Activated CD8-positive, alpha-beta memory T cell treated with anti-CD3 and anti-CD28 coated beads for 48 hours (primary cell): ENCODE measurements around the gene ZRANB2.

Source experiments
- DNase-seq, 3 experiments: peaks; one replicate each; pipeline ENCODE4 v3.0.0-alpha.2; 2020; ENCODE audit warnings: low read depth in 2 of 3, low spot score in 2 of 3

The ZRANB2 gene

DNA sequence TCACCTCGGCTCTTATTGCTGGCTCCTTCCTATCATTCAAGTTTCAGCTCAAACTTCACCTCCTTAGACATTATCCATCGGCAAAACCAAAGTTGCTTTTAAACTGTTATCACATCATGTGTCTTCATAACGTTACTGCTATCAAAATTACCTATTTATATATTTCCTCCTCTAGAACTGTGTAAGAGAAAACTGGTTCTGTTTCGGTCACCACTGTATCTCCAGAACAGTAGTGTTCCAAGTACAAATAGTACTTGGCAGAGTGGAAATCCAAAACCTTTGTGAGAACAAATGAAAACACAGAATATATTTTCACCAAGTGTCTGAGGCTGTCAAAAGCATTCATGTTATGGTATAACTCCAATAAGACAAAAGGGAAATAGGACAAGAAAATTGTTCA lies 9.1 kb downstream of the ZRANB2 start:
- DNase-seq = no peak

DNA sequence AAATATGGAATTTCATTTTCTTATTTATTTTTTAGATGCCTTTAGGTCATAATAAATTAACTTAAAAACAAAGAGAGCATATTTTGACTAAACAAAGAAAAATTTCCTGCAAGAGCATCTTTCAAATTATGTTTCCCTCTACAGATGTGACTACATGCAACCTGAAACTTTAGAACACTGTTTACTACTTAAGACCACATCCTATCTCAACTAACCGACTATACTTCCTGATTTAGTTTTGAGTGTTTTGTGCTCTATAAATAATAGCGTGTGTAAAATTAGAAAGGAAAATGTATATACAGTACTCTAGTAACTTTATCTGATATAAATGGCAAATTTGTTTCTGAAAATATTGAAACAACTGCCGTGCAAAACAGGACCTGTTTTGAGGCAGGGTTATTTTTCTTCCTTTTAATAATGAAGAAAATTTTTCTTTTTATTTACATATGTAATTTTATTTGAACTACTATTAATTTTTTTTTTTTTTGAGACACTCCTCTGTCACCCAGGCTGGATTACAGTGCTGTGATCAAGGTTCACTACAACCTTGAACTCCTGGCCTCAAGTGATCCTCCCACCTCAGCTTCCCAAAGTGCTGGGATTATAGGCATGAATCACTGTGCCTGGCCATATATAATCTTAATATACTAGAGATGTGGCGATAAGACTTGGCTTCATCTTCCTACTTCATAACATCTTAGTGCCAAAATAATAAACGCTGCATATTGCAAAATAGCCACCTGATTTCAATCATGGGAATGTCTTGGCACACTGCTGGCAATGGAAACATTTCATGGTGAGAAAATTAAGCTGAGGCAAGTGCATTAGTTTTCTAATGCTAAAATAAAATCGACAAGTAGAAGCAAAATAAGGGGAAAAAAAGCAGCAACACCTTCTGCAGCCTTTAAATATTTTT lies 12.3 kb downstream of the ZRANB2 start:
- DNase-seq = no peak

DNA sequence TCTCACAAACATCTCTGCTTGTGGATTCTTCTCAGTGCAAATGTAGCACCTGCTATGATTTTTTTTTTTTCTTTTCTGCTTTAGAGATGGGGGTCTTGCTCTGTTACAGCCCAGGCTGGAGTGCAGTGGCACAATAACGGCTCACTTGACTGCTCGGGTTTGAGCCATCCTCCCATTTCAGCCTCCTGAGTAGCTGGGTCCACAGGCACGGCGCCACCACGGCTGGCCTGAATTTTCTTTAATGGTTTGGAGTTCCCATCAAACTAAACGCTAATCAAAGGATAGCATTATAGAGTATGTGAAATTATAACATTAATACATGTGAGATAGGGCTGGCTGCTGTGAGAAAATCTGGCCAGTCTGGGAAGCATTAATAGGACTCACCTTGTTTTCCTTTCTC lies 26.0 kb downstream of the ZRANB2 start:
- DNase-seq = no peak

DNA sequence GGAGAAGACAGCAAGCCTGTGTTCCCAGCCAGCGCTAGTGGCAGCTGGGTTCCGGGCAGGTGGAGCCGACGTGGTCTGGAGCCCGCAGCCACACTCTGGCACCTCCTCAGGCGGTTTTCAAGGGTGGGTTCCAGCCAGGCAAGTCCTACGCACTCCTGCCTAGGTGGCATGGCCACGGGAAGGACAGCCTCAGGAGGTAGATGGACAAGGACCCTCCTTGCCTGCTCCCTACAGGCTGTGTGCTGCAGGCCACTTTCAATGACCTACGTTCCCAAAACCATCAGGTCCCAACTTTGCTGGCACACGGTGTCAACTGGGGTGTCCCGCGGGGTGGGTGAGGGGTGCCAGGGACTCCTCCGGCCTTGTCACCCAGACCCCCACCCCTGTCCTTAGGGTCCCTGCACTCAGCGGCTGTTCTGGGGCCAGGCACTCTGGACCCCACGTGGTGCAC lies 26.5 kb downstream of the ZRANB2 start:
- DNase-seq = no peak

DNA sequence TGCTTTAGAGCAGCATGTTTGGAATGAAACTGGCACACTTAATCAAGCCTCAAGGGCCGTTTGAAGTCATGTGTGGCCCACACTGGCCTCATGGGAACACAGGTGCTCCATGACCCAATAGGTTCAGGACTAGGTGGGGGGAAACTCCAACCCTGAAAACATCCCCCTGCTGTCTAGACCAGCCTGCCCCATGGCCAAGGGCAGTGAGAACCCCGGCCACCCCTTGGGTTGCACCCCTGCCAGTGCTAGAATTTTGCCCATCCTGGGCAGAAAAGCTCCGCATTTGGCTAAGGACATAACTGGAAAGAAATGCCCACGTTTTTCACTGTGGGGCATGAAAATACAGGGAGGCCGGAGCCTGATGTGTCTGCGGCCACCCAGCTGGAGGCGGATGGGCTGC lies 27.1 kb downstream of the ZRANB2 start:
- DNase-seq = no peak

GRCh38 chr1:71053146-71053545 lies 27.7 kb downstream of the ZRANB2 start:
- DNase-seq = no peak

DNA sequence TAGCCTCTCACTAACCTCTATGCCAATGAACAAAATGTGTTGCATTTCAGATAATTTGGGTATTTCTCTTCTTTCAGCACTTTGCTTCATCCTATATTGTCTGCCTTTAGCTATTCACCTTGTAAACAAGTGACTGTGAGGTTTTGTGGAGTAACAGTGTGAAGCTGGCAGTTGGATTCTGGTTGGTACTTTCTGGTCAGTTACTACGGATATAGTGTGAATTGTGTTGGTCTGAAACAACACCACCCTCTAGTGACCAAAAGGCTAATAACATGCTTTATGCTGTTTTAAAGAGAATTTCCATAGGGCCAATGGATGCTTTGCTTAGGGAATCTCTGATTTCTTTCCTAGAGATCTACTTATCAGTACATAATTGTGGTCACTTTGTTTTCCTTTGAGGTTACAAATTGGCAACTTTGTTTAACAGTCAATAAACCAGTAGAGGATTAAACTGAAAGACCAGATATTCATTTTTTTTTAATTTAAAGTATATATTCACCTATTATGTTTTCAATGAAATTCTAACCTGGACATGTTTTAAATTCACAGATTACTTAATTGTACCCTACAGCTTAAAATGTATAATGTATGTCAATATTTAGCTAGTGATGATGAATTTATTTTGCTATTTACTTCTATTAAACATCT lies 30.8 kb downstream of the ZRANB2 start:
- DNase-seq = no peak

DNA sequence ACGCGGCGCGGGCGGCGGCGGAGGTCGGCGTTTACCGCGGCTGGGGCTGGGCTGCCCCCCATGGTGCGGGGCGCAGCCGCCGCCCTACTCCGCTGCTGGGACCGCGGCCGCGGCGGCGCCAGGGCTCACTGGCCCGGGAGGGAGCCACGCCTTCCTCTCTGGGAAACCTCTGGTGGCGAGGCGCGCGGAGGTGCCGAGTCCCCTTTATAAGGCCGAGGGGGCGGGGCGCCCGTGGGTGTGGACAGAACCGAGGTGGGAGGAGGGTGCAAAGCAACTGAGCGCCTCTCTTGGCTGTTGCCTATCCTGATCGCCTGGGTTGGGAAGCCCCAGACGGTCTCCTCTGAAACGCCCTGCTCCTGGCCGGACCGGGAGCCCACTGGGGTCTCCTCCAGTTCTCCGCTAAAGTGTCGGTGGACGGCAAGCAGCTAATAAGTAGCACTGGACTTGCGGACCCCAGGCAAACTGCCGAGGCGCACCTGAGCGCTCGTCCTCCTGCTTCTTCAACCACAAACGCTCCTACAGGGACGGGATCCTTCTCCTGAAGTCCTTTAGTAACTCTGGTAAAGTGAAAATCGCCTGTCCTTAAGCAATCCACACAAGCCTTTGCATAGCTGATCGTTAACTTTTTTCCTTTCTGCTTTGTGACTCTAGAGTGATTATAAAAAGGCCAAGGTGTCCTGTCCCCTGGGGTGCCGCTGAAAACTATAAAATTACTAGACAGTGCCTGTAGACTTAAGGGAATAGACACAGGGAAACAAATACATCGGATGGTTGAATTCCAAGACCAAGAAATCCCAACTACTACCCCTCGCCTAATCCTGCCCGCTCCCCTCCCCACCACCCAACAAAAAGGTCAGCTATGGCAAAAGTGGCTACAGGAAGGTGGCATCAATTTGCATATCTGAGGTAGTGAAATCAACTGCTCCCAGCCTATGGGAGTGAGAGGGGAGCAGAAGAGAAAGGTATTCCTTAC lies 32.9 kb downstream of the ZRANB2 start, which contains the start of gene PTGER3:
TSS of gene PTGER3 (minus strand) at position 182 of the 973 bp plus-strand sequence. CDS start 239 bp downstream, outside the sequence.
- DNase-seq = no peak

- no peak for DNase-seq
Measured at GRCh38 chr1:71046891-71047634, 33.8 kb downstream of the ZRANB2 start.

GRCh38 chr1:71045463-71046028 lies 35.3 kb downstream of the ZRANB2 start:
- DNase-seq = no peak

- DNase-seq = no peak
Measured at GRCh38 chr1:71044833-71045232, 36.0 kb downstream of the ZRANB2 start.

DNA sequence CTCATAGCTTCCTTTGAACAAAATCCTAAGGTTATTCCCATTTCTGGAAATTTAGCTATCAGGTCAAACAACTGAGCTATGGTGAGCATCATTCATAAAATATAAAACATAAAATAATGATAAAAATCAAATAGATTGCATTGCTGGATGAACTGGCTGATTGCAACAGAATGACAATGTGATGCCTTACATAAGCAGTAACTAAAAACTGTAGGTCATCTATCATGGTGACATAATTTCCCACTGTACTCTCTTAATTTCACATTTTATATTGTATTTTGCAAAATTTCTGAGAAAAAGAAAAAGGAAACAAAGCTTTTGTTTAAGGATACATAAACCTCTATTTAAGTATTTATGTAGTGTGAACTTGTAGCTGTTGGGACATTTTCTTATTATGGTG lies 37.8 kb downstream of the ZRANB2 start:
- no peak for DNase-seq

- DNase-seq = no peak
Measured at GRCh38 chr1:71041806-71042205, 39.0 kb downstream of the ZRANB2 start.

- no peak for DNase-seq
Measured at GRCh38 chr1:71039661-71040262, 41.1 kb downstream of the ZRANB2 start.

DNA sequence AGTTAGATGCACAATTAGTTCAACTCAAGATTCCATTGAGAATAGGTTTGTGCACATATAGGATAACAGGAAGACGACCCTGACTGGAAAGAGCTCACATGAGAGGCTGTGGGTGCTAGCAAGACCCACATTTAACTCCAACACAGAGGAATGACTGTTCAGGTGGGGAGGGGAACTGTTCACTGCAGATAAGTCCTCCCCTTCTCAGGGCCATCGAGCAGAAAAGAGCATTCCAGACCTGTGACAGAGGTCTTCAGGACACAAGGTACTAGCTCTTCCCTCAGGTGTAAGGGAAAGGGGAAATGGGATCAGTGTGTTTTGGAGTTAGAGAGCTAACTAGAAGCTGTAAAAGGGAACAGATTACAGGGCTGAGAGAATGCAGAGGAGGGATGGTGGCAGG lies 41.9 kb downstream of the ZRANB2 start:
- no peak for DNase-seq

DNA sequence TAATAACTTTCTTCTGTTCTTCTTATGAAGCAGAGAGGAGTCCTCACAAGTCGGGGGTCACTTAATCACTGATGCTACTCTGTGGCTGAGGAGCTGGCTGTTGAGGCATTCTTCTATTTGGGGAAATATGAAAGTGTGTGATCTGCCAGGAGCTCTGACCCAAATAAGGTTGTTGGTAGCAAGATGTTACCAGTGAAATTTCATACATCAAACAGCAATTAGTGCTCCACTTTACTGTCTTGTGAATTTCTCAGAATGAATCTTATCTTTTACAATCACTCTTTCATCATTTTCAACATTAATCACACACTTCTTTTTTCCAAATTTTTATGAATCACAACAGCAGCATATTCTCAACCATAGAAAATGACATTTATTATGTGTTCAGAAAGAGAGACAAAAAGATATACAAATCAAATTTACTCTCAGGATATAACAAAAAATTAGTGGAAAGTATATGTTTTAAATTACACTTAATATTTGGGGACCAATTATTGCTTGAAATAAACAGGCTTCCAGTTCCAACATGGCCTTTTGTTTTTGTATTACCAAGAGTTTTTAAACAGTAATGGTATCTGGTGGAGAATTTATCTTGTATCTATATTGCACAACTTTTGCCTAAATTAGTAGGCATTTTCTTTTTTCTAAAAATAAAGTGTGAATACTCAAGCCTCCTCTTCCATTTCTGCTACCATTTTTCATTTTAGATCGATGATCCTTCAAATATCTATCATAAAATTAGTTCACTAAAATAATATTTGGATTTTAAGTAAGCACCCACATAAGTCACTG lies 42.8 kb downstream of the ZRANB2 start:
- no peak for DNase-seq

DNA sequence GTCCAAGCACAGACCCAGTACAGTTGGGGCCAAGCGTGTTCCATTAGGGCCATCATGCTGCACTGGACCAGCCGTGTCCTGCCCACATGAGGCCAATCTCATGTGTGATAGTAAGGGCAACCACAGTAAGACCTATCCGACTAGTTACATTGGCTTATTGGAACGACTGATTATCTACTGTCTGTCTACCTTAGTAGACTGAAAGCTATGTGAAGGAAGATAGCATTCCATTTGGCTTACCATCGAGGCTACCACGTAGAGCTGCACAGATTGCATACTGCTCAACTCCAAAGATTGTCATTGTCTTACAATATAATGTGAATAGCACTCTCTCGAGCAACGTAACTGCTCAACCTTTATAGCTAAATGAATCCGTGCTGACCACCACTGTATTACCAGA lies 43.8 kb downstream of the ZRANB2 start:
- no peak for DNase-seq

DNA sequence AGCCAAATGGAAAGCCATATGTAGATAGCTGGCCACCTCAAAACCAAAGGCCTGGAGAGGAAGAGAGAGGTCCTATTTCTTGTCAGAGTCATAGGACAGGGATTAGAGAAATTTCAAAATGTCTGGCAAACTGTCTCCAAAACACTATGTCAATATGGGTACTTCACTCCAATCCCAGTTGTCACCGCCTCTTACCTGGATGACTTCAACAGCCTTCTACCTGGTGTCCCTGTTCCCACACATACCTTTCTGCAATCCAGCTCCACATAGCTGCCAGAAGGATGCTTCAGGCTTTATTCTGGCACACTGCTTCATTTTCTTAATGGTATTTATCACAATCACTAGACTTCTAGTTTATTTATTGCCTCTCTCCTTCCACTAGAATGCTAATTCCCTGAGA lies 47.7 kb downstream of the ZRANB2 start:
- no peak for DNase-seq

DNA sequence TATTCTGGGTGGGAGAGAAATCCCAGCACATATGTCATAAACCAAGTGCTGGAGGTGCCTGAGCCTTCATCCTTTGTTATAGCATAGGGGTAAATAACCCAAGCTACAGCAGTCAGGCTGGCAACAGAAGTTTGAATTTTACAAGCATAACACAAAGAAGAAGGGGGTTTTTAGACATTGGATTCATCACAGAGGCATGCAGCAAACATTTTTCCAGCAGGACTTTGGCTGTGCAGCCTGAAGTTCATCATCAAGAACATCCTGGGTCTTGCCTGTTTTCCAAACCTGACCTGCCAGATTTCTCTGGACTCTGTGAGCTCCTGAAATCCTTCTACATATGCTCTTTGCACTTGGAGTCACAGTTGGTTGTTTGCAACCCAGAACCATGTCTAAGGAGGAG lies 49.4 kb downstream of the ZRANB2 start:
- DNase-seq = no peak
